ENCODE measurements around the gene E2F3. TPM values are rescaled to one million over a fixed set of nuclear protein-coding genes. Genes with fewer than 3 reads are reported as not detected.

E2F3 gene
- total RNA-seq, 1 donor from 2014 or later, result 27.4 TPM

GRCh38 chr6:20534295-20535262 is 132.9 kb downstream of the E2F3 start, which contains the start of gene CDKAL1:
Gene CDKAL1, plus strand, starts transcription at chr6:20534457. Its CDS starts 11,894 bp downstream, at chr6:20546351.
- Histone ChIP-seq H3K27ac (ENCODE audit: low read depth, low read length) (peak within 1 kb of the TSS; percentile 90), H3K27me3 (ENCODE audit: insufficient read depth, low read length) (no peaks in the 10 kb centered on the region), H3K9me3 (ENCODE audit: insufficient read depth, low read depth, low read length) (no peaks in the 10 kb centered on the region), H3K4me3 (ENCODE audit: insufficient read depth, low read depth, low read length) (peak within 1 kb of the TSS; percentile 92), H3K79me2 (ENCODE audit: insufficient read depth, low read length) (peaks cover 40% of the 10 kb centered on the region), H3K9ac (ENCODE audit: low read length) (peak within 1 kb of the TSS; percentile 95), H3K36me3 (ENCODE audit: insufficient read depth, low read length) (no peaks in the 10 kb centered on the region), H2AFZ (ENCODE audit: low read depth, low read length) (peak within 1 kb of the TSS; percentile 88), H3K4me1 (ENCODE audit: insufficient read depth, low read length) (peaks cover 8% of the 10 kb centered on the region), H4K20me1 (ENCODE audit: insufficient read depth, low read length) (peaks cover 3% of the 10 kb centered on the region), H3K4me2 (ENCODE audit: low read length) (peak within 1 kb of the TSS; percentile 93)
- Mint-ChIP-seq H3K9me3 (ENCODE audit: unreplicated experiment) (no peaks in the 10 kb centered on the region), H3K4me3 (ENCODE audit: unreplicated experiment) (peak within 1 kb of the TSS; percentile 98), H3K4me1 (ENCODE audit: low read depth, unreplicated experiment) (peaks cover 16% of the 10 kb centered on the region), H3K27ac (ENCODE audit: unreplicated experiment) (peak within 1 kb of the TSS; percentile 91), H3K36me3 (ENCODE audit: low read depth, unreplicated experiment) (peaks cover 1% of the 10 kb centered on the region), H3K27me3 (ENCODE audit: low read depth, unreplicated experiment) (no peaks in the 10 kb centered on the region)
- peak; percentile 92 for DNase-seq (ENCODE audit: low read depth)
- FAIRE-seq, result no peak
- no peak for TF ChIP-seq EZH2 (IDR thresholded peaks at IDR 0.05; ENCODE audit: insufficient read depth, low read length)
- TF ChIP-seq CTCF (IDR thresholded peaks at IDR 0.05; ENCODE audit: insufficient read depth, low read depth, low read length), result no peak

DNA sequence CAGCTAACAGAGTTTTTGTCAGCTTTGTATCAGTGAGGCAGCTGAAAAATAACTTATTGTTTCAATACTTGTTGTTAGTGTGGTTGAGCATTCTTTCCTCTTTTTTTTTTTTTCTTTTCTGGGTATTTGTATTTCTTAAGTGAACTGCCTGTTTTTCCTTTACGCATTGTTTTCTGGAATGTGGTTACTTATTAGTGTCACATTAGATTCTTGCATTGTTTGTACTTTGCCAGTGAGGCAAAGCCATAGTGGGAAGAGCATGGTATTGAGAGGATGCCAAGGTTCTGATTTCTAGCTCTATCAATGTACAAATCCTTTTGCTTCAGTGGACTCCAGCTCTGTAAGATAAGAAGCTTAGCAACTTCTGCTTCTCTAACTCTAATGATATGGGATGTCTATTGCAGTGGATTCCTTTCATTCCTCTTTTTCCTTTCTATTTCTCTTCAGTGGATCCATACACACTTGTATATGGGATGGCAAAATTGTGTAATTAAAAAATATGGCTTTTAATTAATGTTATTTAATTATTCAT is 136.5 kb downstream of the E2F3 start:
- Histone ChIP-seq H3K9ac (ENCODE audit: low read length) (no peak overlapping the region), H3K36me3 (ENCODE audit: insufficient read depth, low read length) (peaks cover 2% of the 10 kb centered on the region), H3K4me1 (ENCODE audit: insufficient read depth, low read length) (peaks cover 13% of the 10 kb centered on the region), H3K27me3 (ENCODE audit: insufficient read depth, low read length) (no peaks in the 10 kb centered on the region), H4K20me1 (ENCODE audit: insufficient read depth, low read length) (peaks cover 20% of the 10 kb centered on the region), H2AFZ (ENCODE audit: low read depth, low read length) (no peak overlapping the region), H3K27ac (ENCODE audit: low read depth, low read length) (no peak overlapping the region), H3K4me3 (ENCODE audit: insufficient read depth, low read depth, low read length) (no peak overlapping the region), H3K79me2 (ENCODE audit: insufficient read depth, low read length) (peaks cover 53% of the 10 kb centered on the region), H3K9me3 (ENCODE audit: insufficient read depth, low read depth, low read length) (no peaks in the 10 kb centered on the region), H3K4me2 (ENCODE audit: low read length) (no peak overlapping the region)
- Mint-ChIP-seq H3K9me3 (ENCODE audit: unreplicated experiment) (no peaks in the 10 kb centered on the region), H3K4me1 (ENCODE audit: low read depth, unreplicated experiment) (peaks cover 20% of the 10 kb centered on the region), H3K27ac (ENCODE audit: unreplicated experiment) (no peak overlapping the region), H3K36me3 (ENCODE audit: low read depth, unreplicated experiment) (peaks cover 4% of the 10 kb centered on the region), H3K27me3 (ENCODE audit: low read depth, unreplicated experiment) (no peaks in the 10 kb centered on the region), H3K4me3 (ENCODE audit: unreplicated experiment) (no peak overlapping the region)
- DNase-seq (ENCODE audit: low read depth), result no peak
- no peak for FAIRE-seq
- TF ChIP-seq EZH2 (IDR thresholded peaks at IDR 0.05; ENCODE audit: insufficient read depth, low read length) (no peak), CTCF (IDR thresholded peaks at IDR 0.05; ENCODE audit: insufficient read depth, low read depth, low read length) (no peak)

All from astrocyte (in vitro differentiated cells and primary cell).